Epidermal melanocyte (primary cell): ENCODE data around the gene PON1.

Experiments used
- DNase-seq: peaks from one replicate; pipeline ENCODE4 v3.0.0; 2011; ENCODE audit warnings: low spot score; ENCODE audit not compliant: insufficient read length

PON1 gene

DNA sequence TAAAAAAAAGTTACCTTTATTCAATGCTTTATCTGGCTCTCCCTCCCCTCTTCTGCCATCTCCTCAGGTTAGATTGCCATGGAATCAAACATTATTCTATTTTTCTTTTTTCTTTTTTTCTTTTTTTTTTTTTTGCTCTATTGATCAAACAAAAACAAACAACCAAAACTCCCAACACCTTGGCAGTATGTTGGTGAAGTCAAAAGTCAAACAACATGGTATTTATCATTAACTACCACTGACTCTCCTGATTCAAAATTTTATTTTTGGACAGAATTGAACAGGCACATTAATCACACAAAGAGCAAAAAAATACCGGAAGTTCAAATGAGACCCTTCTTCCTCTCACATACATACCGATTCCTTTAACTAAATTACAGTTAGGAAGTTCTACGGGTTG is 6.4 kb downstream of the PON1 start:
- no peak for DNase-seq

DNA sequence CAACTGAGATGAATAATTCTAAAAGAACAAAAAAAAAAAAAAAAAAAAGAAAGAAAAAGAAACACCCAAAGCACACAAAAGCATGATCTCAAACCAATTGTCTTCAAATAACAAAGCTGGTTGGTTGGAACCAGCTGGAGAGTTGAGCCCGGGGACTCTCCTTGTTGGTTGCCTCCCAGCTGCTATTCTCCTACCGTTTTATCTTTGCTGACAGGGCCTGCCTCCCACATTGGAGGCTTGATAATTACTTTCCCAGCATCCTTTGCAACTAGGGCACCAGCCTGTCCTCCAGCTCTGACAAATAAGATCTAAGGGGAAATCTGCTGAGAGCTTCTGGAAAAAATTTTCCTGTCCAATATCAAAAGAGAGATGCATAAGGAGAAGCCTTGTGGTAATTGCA is 6.8 kb downstream of the PON1 start:
- DNase-seq: no peak

DNA sequence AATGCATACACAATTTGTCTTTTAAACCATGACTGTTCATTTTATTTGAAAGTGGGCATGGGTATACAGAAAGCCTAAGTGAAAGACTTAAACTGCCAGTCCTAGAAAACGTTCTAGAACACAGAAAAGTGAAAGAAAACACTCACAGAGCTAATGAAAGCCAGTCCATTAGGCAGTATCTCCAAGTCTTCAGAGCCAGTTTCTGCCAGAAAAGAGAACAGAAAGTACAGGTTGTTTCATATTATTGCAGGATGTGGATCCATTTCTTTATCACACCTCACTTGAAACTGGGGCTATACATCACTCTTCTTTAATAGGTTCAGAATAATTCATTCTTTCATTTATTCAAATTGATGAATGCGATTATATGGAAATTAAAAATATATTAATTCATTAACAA is 7.7 kb downstream of the PON1 start:
- DNase-seq: no peak

DNA sequence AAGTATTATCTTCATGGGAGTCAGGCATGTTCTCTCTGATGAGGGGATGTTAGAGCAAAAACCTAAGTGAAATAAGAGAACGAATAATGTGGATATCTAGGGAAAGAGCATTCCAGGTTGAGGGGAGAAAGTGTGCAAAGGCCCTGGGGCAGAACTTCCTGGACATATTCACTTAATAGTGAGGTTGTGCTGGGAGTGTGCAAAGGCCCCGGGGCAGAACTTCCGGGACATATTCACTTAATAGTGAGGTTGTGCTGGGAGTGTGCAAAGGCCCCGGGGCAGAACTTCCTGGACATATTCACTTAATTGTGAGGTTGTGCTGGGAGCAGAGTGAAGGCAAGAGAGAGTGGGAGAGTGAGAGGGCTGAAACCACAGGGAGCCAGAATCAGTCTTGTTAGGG is 11.8 kb downstream of the PON1 start:
- no peak for DNase-seq

DNA sequence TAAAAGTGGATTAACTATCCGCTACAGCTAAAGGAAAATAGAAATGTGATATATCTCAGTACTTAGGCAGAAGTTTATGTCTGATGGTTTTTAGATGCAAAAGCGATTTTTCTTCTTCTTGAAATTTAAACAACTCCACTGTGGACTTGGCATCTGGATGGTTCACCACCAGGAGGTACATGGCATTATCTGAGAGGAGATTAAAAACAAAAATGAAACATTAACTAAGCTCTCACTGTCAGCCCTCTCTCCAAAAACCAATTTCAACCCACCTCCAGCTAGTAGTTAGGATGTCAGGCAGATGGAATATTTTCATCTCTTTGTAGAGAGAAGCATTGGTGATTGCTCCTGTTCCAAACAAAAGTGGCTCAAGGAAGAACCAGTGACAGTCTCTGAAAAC is 12.9 kb downstream of the PON1 start:
- no peak for DNase-seq

DNA sequence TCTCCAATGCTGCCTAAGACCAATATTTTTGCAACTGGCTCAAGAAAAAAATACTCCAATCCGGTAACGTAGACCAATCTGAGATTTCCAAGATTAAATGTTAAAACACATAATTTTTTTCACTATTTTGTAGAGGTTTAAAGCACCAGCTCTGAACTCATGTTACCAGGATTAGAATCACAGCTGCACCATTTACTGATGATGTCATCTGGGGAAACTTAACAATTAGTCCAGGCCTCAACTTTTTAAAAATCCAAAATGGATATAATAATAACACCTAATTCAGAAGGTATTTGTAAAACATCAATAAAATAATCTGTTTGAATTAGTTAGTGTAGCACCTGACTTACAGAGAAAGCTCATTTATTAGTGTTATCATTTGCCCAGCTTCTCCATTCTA is 14.4 kb downstream of the PON1 start:
- no peak for DNase-seq

DNA sequence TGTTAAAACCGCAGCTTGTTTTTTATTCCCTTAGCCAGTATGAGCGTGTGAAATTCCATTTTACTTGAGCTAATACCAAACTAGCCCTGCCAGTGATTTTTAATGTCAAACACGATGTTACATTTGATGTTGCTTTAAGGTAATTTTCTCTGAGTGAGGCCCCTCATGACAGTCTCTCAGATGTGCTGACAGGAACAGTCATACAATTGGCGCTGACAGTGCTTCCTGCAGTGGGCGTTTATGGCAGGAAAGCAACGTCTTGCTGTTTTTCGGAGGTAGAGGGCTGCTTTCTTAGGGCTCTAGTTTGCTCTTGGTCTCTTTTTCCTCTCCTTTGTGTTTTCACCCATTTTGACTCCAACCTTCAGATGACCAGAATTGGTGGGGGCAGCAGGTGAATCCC is 19.3 kb downstream of the PON1 start:
- no peak for DNase-seq

DNA sequence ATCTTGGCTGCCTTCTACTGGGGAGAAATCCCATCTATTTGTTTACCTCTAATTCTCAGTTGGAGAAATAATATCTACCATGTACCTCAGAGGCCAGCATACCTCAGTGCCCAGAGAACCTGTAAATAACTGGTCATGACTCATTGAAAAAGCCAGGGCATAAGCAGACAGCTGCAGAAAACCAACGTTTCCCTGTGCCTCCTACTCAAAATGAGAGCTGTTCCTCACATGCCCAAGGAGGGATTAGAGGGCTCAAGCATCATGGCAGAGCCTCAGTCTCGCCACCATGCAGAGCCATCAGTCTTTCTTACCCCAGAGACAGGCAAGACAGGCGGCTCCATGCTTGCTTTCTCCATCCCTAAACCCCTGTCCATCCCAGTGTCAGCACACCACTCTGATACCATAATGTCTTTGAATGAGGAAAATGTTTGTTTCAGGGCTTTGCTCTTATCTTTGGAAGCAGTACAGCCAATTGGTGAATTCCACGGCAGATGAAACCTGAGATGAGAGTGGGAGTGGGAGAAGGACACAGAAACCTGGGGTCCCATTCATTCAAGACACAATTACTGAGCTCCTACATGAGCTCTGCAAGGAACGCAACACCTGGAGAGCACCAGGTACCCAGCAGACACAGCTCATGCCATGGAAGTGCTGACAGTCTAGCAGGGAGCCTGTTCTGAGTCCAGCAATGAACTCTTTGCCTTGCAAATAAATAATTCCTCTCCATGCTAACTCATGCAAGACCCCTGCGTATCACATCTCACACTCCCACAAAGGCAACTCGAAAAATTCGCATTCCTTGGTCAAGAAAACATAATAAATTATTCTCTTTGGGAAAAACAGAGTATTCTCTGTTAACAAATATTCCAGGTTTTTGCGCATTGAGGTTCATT is 21.1 kb downstream of the PON1 start:
- DNase-seq: no peak

DNA sequence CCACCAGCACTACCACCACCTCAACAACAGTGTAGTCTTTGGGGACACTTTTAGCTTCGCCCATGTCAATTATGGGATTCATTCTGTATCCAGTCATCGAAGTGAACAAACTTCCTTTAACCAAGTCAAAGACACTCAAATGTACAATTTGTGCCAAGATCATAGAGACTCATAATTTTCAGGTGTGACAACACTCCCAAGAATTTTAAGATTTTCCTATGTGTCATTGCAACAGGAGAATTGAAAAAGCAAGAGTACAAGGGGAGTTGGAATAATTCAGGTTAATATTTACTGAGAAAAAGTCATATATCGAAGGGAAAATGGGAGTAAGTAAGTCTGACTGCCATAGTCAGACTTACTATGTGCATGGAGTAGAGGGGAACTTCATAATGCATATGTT is 26.2 kb downstream of the PON1 start:
- no peak for DNase-seq

DNA sequence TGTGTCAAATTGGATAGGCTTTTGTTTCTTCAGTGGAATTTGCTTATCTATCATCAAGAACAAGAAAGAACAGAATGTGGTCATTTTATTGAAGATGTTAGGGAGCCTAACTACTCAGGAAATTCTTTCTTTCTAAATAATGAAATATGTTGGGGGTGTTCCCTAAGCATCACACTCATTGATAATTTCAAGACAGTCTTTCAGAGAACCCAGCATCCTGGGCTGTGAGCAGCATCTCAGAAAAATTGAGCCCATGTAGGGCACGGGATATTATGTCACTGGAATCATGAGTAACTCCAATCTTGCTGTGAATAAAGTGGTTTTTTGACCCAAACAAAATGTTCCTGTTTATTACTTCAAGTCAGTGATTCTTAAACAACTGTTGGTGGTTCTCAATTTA is 27.3 kb downstream of the PON1 start:
- no peak for DNase-seq

DNA sequence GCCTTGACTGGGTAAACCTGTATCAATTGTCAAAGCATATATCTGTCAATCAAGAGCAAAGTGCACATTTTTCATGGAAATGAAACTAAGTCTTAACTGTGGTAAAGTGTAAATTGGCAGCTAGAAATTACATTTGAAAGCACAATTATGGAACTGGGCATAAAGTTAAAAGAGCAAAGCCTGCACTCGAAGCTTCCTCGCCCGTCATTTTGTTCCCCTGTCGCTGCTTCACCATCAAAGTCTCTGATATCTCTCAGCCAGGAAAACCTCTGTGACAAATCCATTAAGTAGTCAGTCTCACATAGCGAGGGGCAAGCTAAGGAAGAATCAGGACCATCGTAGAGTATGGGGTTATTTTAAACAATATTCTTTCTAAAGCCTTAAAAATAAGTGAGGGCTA is 27.9 kb downstream of the PON1 start:
- DNase-seq: no peak

DNA sequence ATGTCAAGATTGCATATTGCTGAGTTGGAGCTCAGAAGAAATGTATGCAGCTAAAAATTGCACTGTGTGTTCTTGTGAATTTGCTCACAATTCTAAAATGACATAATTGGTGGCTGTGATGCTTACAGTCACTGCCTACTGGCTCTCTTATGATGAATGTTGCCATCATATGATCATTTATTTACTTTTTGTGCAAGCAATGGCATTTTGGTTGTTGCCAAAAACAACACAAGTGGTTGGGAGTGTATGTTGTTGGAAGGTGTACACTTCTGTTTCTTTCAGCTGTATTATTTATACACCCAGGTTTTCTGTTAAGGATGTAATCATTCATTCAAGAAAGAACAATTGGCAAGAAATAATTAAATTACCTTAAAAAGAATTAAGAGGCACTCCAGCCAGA is 28.9 kb downstream of the PON1 start:
- DNase-seq: no peak

DNA sequence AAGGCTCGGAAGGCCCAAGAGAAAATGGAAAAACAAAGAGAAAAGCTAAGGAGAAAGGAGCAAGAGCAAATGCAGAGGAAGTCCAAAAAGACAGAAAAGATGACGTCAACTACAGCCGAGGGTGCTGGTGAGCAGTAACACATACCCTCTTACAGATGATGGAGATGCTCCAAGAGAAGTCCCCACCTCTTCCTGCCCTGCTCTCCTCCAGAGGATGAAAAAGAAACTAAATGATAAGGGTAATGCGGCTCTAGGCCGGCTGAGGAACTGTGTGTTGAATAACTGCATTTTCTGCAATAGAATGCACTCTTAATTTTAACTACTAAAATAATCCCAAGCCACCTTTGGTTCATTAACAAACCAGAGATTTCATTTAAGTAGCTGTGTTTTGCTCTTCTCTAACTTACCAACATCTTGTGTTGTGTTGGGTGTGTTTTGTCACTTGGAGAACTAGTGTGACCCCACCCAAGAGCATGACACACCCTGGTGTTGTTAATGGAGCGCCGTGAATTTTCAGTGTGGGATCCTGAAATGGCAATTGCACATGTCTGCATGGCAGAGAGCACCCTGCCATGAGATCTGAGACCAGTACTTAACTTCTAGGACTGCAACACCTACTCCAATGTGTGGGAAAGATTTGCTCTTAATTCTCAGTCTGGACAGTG is 34.0 kb downstream of the PON1 start:
- DNase-seq: no peak

DNA sequence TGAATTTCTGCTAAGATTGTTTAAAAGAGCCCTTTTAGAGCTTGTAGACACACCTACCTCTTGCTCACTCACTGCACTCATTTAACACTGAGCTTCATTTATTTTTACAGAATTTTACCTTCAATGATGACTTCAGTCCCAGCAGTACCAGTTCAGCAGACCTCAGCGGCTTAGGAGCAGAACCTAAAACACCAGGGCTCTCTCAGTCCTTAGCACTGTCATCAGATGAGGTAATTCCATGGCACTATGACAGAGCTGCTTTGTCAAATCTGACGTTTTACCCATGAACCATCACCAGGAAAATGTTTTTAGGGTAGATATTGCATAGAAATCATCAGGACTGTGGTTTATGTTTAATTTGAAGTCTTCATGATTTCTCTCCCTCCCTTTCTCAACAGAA is 38.2 kb downstream of the PON1 start:
- DNase-seq: no peak

DNA sequence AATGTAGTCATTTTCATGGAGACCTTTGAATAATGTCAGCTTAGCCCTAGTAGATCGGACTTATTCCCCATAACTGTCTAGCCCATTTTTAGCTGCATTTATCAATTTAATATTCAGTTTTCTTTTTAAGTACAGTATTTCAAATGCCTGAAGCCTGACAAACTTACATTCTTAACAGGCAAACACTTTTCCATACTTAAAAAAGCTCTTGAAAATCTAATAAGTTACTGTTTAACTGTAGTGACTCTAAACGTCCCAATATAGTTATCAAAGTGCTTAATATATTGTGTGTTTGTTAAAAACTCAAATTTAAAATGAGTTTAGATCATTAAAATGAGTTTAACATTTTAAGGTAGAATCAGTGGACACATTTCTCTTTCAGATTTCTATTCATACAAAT is 44.9 kb downstream of the PON1 start:
- DNase-seq: no peak

DNA sequence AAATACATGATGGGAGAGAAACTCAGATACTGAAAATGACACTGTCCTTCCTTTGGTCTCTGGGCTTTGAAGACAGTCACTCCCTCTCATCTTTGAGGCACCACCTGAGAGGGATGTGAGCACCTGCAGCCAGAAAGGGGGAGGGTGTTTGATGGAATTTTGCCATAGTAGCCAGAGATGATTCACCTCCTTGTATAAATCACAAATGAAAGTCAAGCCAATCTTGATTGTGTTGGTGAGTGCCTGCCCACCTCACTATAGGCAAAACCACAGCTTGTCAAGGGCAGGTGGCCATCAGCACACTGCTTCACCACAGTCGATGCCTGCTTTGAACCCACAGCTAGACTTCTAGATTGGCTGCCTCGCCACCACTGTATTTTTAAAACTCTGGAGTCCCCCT is 48.2 kb downstream of the PON1 start:
- DNase-seq: no peak

DNA sequence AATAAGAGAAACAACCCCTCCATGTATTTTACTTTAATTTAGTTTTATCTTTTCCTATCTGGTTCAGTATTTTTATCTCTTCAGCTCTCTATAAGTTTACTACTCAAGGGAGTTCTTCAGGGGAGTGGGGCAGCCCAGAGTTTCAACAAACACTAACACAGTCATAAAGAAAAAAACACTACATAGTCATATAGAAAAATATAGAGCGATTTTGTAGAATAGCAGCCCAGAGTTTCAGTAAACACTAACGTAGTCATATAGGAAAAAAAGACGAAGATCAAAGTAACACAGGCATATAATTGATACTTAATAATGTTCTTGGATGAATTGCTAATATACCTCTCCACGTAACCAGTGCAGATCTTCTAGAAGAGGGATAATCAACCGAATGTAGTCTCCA is 54.7 kb downstream of the PON1 start:
- DNase-seq: no peak

DNA sequence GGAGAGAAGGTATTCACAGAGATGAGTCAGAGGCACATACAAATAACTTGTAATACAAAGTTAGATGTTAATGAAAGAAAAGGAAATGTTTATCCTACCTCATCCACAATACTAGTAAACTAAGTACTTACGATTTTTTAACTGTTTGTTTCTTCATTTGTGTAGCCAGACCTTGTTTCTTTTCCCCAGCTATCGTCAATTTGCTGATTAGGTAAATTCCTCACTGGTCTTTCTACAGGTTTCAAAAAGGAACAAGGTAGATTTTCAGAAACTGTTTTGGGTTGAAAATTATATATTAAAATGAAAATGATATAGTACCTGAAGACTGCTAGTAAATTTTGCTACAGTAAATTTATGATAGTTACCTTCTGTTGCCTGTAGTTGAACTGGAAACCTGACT is 56.6 kb downstream of the PON1 start:
- no peak for DNase-seq

DNA sequence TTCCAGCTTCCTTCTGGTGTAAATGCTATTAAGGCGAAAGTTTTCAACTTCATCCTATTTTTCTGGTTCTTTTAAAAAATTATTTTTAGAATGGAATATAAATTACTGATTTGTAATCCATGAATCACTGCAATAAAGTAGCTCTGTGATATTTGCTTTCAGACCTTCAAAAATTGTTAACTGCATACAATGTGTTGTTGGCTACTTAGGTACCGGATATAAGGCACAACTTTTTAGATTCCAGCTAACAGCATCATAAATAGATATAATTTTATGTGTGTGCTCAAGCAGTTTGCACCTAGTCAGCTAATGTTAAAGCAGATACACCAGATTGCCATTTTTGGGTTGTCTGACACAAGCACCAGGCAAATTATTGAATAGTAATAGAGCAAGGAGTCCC is 58.7 kb downstream of the PON1 start:
- DNase-seq: no peak

DNA sequence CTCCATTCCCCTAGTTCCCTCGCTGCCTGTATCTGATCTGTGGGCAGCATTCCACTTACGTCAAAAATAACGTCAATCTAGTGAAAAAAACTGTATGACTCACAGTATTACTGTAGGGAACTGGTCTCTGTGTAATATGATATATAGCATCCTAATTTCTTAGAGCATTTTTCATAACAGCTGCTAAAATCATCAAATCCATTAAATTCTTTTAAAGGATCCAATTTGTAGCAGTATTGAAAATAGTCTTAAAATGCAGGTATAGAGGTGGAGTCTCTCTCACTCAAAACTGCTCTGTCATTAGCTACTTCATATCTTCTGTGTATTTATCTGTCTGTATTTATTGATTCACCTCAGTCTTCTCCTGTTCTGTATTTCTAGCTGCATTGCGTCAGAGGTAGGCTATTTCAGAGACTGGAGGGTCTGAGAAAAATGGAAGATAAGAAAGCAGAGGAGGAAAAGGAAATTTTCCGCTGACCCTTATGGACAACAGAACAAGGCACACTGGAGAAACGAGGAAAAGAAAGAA is 59.9 kb downstream of the PON1 start:
- no peak for DNase-seq

DNA sequence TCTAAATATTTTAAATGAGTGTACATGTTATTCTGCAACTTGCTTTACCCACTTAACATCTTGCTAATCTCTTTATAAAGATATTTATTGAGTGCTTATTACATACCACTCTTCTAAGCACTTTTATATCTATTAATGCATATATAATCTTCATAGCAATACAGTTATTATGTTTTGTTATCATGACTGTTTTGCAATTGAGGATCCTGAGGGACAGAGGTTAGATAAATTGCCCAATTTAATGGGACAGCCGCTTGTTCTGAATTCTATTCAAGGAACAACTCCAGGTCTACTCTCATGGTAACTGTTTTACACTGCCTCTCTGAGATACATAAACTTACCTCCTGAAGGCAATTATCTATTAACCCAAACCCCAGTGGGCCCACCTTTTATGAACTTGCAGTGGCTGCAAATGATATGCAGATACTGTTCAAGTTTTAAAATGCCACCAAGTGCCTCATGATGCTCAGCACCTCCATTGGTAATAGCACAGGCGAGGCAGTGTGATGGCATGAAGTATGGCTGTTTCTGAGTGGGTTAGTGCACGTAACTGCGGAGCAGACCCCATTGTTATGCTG is 60.5 kb downstream of the PON1 start:
- no peak for DNase-seq

DNA sequence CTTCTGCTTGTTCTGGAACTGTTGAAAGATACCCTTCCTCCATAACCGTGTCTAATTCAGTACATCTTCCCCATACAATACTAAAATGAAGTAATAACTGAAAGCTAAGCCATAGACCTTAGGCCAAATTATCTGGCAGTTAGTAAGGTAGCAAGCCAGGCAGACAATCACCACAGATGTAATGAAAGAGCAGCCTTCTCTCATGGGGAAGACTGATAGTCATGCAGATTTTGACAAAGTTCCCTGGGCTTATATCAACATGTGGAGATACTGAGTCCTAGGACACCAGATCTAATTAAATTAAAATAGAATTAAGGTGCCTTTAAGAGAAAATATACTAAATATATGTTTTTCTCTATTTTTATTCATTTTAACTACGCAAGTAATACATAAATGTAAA is 61.5 kb downstream of the PON1 start:
- no peak for DNase-seq
